AG20443 (cell line): ENCODE data around the gene EYA2.
"Not testable (repeated sequence)": the region's sequence is repeated elsewhere in the genome, so short reads cannot be mapped to it uniquely, and the experiment has no call there.

Source experiments
- DNase-seq: peaks from one replicate; pipeline ENCODE4 v3.0.0; 2012; ENCODE audit warnings: low spot score, mixed read lengths

Gene EYA2

DNA sequence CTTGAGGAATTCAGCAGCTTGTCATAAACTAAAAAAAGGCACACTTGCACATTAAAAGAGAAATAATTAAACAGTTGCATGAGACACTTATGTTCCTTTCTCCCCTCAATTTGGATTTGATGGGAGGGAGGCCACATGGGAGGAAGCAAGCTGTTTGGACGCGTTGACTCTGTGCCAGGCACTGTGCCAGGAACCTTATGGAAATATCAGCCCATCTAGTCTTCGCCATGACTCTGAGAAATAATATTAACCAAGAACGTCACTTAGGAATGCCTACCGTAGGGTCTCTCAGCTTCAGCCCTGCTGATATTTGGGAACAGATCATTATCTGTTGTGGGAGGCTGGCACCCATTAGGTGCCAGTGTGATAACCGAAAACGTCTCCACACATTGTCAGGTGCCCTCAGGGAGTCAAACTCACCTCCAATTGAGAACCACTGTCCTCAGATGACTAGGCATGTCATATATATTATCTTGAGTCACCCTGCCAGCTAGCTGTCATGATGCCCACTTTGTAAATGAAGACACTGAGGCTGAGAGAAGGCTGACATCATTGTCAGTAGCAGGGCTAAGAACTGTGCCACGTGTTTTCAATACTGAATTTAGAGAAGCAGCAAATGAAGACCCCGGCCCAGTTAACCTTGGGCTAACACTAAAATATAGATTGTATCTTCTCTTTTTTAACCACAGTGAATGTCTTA, 36.1 kb downstream of the EYA2 start:
- no peak for DNase-seq

GRCh38 chr20:46931699-46932098, 37.1 kb downstream of the EYA2 start:
- peak; percentile 77 for DNase-seq

- DNase-seq: not testable (repeated sequence)
Observed at GRCh38 chr20:46932439-46932838, 37.8 kb downstream of the EYA2 start.

DNA sequence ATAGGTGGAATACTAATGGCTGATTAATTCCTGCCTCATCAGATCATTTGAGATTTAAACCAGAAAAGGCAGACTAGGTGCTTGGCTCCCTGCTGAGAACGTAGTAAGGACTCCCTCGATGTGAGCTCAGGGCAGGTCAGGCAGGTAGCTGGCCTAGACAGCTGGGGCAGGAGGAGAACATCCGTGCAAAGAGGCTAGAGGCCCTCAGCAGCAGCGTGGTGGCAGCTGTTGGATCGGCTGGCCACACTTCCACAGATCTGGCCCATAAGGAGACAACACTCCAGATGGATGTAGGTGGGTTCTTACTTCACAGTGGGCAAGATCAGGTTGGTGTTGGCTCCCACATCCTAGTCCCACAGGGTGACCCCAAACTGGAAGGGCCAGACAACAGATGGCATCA, 38.5 kb downstream of the EYA2 start:
- no peak for DNase-seq

DNA sequence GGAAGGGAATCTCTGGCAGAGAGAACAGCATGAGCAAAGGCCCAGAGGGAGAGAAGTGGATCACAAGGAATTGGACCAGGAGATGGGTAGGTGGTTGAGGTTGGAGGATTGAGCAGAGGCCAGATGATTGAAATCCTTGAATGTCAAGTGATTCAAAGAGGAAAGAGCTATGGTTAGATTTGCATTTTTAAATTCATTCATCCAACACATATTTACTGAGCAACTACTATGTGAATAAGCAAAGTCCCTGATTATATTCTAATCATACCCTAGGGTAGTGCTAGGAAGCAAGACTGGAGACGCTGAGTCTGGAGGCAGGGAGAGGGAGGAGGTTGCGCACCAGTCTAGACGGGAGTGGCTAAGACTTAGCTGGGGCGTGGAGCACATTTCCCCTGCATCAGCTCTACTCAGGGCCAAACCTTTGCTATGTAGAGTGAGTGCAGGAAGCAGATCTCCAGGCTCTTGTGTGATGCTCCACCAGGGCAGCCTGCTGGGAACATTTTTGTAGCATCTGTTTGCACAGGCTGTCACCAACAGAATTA, 40.2 kb downstream of the EYA2 start:
- DNase-seq: no peak

DNA sequence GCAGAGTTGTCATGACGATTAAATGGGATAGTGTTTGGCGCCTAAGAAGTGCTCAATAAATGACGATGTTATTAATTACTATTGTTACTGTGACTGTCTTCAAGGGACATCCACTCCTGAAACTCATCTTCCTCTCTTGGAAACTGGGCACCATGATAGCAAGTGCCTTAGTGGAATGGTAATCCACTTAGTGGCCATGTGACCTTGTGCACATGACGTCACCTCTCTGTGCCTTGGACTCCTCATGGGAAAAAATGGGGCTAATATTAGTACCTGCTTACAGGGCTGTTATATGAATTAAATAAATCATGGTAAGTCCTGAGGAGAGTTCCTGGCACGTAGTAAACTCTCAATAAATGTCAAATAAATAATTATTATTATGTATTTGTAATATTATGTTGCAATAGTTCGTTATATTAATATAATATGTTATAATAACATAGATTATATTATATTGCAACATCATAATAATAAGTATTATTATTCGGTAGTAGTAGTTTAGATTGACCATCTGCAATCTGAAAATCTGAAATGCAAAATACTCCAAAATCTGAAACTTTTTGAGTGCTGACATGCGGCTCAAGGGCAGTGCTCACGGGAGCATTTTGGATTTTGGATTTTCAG, 40.9 kb downstream of the EYA2 start:
- DNase-seq: no peak

DNA sequence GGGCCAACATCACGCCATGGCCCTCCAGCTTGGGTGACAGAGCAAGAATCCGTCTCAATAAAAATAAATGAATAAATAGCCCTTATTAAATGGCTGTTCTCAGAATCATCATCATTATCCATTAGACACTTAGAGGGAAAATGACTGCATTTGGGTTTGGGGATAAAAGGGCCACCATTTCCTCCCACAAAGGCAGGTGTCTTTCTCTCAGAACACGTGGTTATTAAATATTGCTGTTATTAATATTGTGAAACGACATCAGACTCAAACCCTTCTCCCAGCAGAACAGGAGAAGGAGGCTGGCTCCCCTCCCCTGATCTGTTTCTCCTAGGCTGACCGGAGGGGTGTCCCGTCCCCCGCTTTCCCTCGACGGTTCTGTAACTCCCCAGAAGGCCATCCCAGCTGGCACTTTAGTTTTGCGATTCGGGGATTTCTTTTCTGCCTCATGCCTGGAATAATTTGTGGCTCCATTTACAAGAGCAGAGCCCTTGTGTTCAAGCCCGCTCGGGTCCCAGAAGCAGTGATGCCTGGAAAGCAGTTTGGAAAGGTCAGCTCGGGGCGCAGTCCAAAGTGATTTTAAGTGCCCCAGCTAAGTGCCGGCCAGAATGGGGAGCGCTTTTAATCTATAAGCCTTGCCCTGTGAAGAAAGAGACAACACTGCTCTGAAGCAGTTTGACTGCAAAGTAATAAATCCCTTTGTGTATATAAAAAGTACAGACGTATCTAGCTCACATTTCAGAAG, 41.9 kb downstream of the EYA2 start:
- no peak for DNase-seq

DNA sequence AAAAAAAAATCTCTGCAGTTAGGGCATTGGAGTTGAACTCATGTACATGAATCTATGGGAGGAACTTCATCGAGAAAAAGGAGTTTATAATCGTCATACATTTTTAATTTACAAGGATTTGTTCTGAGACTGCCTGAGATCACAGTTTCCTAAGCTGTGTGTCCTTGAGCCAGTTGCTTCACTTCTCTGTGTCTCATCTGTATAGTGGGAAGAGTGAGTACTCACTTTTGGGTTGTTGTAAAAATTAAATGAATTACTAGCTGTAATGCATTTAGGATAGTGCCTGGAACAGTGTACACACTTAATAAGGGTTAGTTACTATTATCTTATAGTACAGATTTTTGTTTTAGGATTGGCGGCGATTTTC, 42.5 kb downstream of the EYA2 start:
- no peak for DNase-seq

- no peak for DNase-seq
Observed at GRCh38 chr20:46937533-46938226, 43.0 kb downstream of the EYA2 start.

- no peak for DNase-seq
Observed at GRCh38 chr20:46938434-46938833, 43.8 kb downstream of the EYA2 start.

- DNase-seq: no peak
Observed at GRCh38 chr20:46939031-46939965, 44.7 kb downstream of the EYA2 start.

DNA sequence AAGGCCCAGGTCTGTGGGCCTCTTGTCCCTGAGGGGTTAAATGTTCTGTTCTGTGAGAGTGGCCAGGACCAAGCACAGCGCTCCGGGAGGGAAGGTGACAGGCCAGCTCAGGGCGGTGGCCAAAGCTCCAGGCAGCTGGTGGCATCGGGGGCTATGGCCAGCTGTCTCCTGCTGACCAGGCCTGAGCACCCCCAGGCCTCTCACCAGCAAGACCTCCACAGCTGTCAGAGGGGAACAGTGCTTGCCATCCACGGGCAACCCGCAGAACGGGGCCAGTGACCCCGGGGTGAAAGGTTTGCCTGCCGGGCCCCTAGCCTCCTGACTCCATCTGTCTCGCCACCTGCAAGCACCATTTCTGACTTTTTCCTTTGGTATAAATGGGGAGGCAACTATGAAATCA, 46.0 kb downstream of the EYA2 start:
- no peak for DNase-seq

GRCh38 chr20:46941404-46941803, 46.8 kb downstream of the EYA2 start:
- no peak for DNase-seq

DNA sequence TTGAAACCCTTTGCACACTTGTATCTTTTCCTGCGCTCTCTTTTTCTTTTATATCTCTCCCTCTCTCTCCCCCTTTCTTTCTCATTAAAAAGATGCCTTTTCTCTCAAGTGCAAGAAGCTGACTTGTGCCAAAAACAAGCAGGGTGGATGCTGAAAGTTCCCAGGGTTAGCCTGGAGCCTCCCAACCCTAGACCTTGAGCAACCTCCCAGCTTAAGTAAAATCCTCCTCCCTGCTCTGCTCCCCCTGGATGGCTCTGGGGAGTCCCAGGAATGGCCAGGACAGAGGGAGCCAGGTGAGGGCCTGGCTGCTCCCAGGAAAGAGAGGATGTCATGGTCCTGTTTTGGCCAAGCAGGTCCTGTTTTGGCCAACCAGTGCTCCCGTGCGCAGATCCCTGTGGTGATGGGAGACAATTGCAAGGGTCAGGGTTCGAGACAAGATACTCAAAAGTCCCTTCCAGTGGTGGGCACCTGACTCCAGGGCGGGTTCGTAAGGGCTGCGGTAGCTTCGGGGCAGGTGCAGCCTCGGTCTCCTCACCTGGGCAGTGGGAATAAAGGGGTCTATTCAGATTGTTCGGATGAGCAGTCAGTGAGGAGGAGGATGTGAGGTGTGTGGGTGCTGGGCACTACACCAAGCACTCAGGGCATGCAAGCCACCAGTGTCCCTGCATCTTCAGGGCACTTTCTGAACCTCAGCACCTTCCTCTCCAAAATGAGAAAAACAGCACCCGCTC, 49.4 kb downstream of the EYA2 start:
- DNase-seq: no peak

DNA sequence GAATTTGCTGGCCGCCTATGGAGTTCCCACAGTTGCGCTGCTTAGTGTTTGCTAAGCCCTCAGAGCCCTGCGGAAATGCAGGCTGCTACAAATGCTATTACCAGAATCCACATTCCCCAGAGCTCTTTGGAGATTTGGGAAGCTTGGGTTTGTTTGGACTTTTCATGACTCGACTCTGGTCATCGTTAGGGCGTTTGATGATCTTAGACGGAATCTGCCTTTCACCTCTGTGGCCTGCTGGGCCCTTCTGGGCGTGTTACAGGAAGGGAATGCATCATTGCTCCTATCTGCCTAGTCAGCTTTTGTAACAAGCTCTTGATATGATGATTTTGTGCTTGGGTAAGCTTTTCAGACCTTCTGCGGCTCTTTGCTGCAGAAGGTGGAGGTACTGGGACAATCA, 50.8 kb downstream of the EYA2 start:
- DNase-seq: no peak

GRCh38 chr20:46946181-46946624, 51.6 kb downstream of the EYA2 start:
- DNase-seq: no peak

DNA sequence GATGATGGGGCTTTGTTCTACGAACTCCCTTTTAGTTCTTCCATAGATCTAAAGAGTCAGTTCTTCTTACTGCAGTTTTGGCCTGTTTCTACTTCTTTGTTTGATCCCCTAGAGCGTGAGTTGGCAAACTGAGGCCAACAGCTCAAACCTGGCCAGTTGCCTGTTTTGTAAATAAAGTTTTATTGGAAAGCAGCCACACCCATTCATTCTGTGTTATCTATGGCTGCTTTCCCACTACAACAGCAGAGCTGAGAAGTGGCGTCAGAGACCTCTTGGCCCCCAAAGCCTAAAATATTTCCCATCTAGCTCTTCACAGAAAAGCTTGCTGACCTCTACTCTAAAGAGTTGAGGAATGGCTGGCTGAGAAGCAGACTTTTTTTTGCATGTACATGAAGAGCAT, 52.2 kb downstream of the EYA2 start:
- DNase-seq: no peak

GRCh38 chr20:46948081-46948480, 53.4 kb downstream of the EYA2 start:
- no peak for DNase-seq

DNA sequence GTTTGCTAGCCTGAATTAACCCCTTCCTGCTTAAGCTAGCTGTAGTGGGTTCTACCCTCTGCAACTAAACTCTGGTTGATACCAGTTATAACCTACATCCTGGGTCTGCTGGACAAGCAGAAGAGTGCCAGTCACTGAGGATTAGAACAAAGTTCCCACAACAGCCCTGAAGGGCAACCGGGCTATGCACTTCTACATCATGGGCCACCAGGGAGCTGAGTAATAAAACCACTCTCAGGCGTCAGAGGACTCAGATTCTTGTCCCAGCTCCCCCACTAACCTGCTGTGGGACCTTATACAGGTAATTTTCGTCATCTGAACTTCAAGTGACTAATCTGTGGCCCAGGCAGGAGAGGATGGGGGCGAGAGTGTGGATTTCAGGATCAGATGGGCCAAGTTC, 56.8 kb downstream of the EYA2 start:
- DNase-seq: peak; percentile 57

- peak; percentile 50 for DNase-seq
Observed at GRCh38 chr20:46951840-46952497, 57.3 kb downstream of the EYA2 start.
